Ascending aorta (tissue), 2 donors: ENCODE data around the gene MTREX. TPM values are rescaled to one million over a fixed set of nuclear protein-coding genes. Genes with fewer than 3 reads are reported as not detected.

Experiments used
- DNase-seq, 2 donors: peaks; one replicate each; pipeline ENCODE4 v3.0.0-alpha.2; 2019; ENCODE audit warnings: low spot score in 2 of 2
- H3K27ac ChIP-seq, 2 donors: fragments of 200-600 bp; sonication (generic); one replicate each; pipeline ENCODE4 v1.5.1; 2016 to 2017; ENCODE audit warnings: mild to moderate bottlenecking in 1 of 2
- H3K27me3 ChIP-seq: fragments of 200-600 bp; sonication (generic); one replicate; pipeline ENCODE4 v1.5.1; 2017
- H3K36me3 ChIP-seq, 2 donors: fragments of 200-600 bp; sonication (generic); one replicate each; pipeline ENCODE4 v1.5.1; 2016
- H3K4me1 ChIP-seq, 2 donors: fragments of 200-600 bp; sonication (generic); one replicate each; pipeline ENCODE4 v1.5.1; 2016 to 2017; ENCODE audit warnings: mild to moderate bottlenecking in 1 of 2
- H3K4me3 ChIP-seq, 2 donors: fragments of 200-600 bp; sonication (generic); one replicate each; pipeline ENCODE4 v1.5.1; 2016 to 2017; ENCODE audit warnings: mild to moderate bottlenecking in 1 of 2
- H3K9me3 ChIP-seq, 2 donors: fragments of 200-600 bp; sonication (generic); one replicate each; pipeline ENCODE4 v1.5.1; 2016
- intact Hi-C: fragments of 100-400 bp; cut with DNase I; formaldehyde crosslinking; loops from one replicate; pipeline ENCODE4 v1.15.1; 2023
- total RNA-seq: library from RNA; depleted of rRNA; stranded (reverse); fragments of >200 nt; gene quantifications from one replicate; pipeline ENCODE4 v1.1.0, GENCODE V29; 2016
- TF ChIP-seq, protein P1 (sequence below), 3 experiments: fragments of 200-600 bp in 2 of 3; fragments of 450-650 bp in 1 of 3; sonication (generic) in 2 of 3; IDR thresholded peaks; one replicate each; pipeline ENCODE4 v1.5.1; 2016 to 2019; ENCODE audit warnings: antibody characterized with exemption in 3 of 3, mild to moderate bottlenecking in 1 of 3, moderate library complexity in 1 of 3

MTREX gene
- total RNA-seq, 1 donor from 2014 or later = 17.1 TPM

DNA sequence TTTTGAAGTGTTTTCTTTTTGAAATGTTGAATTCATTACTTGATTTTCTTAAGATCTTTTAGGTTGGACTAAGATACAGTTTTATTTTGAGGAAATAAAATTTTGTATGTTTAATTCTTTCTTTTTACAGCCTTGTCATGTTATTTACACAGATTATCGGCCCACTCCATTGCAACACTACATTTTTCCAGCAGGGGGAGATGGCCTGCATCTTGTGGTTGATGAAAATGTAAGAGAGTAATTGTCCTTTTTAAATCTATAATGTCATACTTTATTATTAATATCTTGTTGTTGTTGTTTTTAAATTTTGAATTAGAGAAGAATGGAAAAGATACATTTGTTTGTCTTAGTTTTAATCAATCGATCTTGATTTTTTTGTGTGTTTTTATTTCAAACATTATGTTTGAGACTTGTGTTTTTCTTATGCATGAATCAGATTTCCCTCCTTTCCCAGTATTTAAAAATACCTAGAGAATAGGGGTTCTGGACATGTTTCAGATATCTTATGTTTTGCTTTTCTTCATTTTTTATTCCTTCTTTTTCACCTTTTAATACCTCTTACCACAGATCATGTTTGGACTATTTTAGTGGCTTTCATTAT, 36.7 kb downstream of the MTREX start:
- intact Hi-C loops = loop anchor here (5.0 kb wide), 1 partner anchor 348 kb away; no protein-coding TSS in a partner anchor
- no peaks in the 10 kb centered on the region for H3K27me3 ChIP-seq
- DNase-seq = peak in 1 of 2 donors; percentile 82
- H3K9me3 ChIP-seq = no peaks in the 10 kb centered on the region
- H3K27ac ChIP-seq = peak overlapping the region; percentile 55 to 71
- peak overlapping the region in 1 of 2 donors; percentile 36 for H3K4me3 ChIP-seq
- H3K4me1 ChIP-seq = peaks cover 0 to 7% of the 10 kb centered on the region in 2 donors
- TF ChIP-seq, protein P1, sequence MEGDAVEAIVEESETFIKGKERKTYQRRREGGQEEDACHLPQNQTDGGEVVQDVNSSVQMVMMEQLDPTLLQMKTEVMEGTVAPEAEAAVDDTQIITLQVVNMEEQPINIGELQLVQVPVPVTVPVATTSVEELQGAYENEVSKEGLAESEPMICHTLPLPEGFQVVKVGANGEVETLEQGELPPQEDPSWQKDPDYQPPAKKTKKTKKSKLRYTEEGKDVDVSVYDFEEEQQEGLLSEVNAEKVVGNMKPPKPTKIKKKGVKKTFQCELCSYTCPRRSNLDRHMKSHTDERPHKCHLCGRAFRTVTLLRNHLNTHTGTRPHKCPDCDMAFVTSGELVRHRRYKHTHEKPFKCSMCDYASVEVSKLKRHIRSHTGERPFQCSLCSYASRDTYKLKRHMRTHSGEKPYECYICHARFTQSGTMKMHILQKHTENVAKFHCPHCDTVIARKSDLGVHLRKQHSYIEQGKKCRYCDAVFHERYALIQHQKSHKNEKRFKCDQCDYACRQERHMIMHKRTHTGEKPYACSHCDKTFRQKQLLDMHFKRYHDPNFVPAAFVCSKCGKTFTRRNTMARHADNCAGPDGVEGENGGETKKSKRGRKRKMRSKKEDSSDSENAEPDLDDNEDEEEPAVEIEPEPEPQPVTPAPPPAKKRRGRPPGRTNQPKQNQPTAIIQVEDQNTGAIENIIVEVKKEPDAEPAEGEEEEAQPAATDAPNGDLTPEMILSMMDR (IDR thresholded peaks at IDR 0.05) = peak; percentile 66 to 85 (median 80)
- peaks cover 28 to 41% of the 10 kb centered on the region in 2 donors for H3K36me3 ChIP-seq

- intact Hi-C loops = no loop called here
- peaks cover 34 to 49% of the 10 kb centered on the region in 2 donors for H3K36me3 ChIP-seq
These were observed 37.5 kb downstream of the MTREX start for GRCh38 chr5:55345327-55345726.

DNA sequence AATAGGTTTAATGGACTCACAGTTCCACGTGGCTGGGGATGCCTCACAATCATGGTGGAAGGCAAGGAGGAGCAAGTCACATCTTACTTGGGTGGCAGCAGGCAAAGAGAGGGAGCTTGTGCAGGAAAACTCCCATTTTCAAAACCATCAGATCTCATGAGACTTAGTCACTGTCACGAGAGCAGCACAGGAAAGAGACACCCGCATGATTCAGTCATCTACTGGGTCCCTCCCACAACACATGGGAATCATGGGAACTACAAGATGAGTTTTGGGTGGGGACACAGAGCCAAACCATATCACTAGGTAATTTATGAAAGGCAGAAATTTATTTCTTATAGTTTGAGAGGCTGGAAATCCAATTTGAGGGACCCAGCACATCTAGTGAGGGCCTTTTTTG, 40.0 kb downstream of the MTREX start:
- no peak overlapping the region for H3K4me3 ChIP-seq
- H3K27me3 ChIP-seq = no peaks in the 10 kb centered on the region
- TF ChIP-seq, protein P1 (IDR thresholded peaks at IDR 0.05) = no peak
- no peak overlapping the region for H3K27ac ChIP-seq
- no peaks in the 10 kb centered on the region for H3K9me3 ChIP-seq
- H3K36me3 ChIP-seq = peaks cover 34 to 65% of the 10 kb centered on the region in 2 donors
- DNase-seq = no peak
- intact Hi-C loops = no loop called here
- H3K4me1 ChIP-seq = peaks cover 0 to 7% of the 10 kb centered on the region in 2 donors

More at GRCh38 chr5:55345327-55345726, 37.5 kb downstream of the MTREX start:
- DNase-seq = no peak
- H3K27ac ChIP-seq = no peak overlapping the region
- TF ChIP-seq, protein P1 (IDR thresholded peaks at IDR 0.05) = no peak
- no peaks in the 10 kb centered on the region for H3K9me3 ChIP-seq
- no peak overlapping the region for H3K4me3 ChIP-seq
- H3K4me1 ChIP-seq = peaks cover 0 to 7% of the 10 kb centered on the region in 2 donors
- no peaks in the 10 kb centered on the region for H3K27me3 ChIP-seq

GRCh38 chr5:55350754-55351153, 43.0 kb downstream of the MTREX start:
- intact Hi-C loops = loop anchor here (5.0 kb wide), 1 partner anchor 37 kb away; no protein-coding TSS in a partner anchor
- peaks cover 46 to 86% of the 10 kb centered on the region in 2 donors for H3K36me3 ChIP-seq
- TF ChIP-seq, protein P1 (IDR thresholded peaks at IDR 0.05) = no peak

GRCh38 chr5:55356896-55357295, 49.1 kb downstream of the MTREX start:
- Histone ChIP-seq H3K36me3 (peaks cover 28 to 77% of the 10 kb centered on the region in 2 donors), H3K9me3 (no peaks in the 10 kb centered on the region), H3K4me1 (no peaks in the 10 kb centered on the region), H3K27me3 (no peaks in the 10 kb centered on the region), H3K4me3 (no peak overlapping the region), H3K27ac (no peak overlapping the region)
- TF ChIP-seq, protein P1 (IDR thresholded peaks at IDR 0.05) = no peak
- no peak for DNase-seq
- intact Hi-C loops = no loop called here

More at GRCh38 chr5:55350754-55351153, 43.0 kb downstream of the MTREX start:
- no peak overlapping the region for H3K4me3 ChIP-seq
- no peak overlapping the region for H3K27ac ChIP-seq
- no peaks in the 10 kb centered on the region for H3K27me3 ChIP-seq
- H3K9me3 ChIP-seq = no peaks in the 10 kb centered on the region
- no peaks in the 10 kb centered on the region for H3K4me1 ChIP-seq
- no peak for DNase-seq
